Adipocyte (in vitro differentiated cells): ENCODE results near the gene CAMK1G.
A peak's percentile ranks its signal among the peaks of the same experiment; 100 is the strongest.

Experiments
- DNase-seq: peaks from one replicate; pipeline ENCODE4 v3.0.0-alpha.2; 2015; ENCODE audit warnings: low read depth
- H3K27me3 ChIP-seq: replicated peaks from 2 replicates; pipeline ENCODE4 v1.7.0; 2013; ENCODE audit warnings: mild to moderate bottlenecking, low read length, moderate library complexity; ENCODE audit not compliant: control insufficient read depth, insufficient read depth
- H3K36me3 ChIP-seq: 2 replicates; pipeline ENCODE4 v1.7.0; 2013; ENCODE audit warnings: low read length, mild to moderate bottlenecking, moderate library complexity; ENCODE audit not compliant: control insufficient read depth, insufficient read depth, severe bottlenecking
- H3K4me1 ChIP-seq: 2 replicates; pipeline ENCODE4 v1.7.0; 2013; ENCODE audit warnings: mild to moderate bottlenecking, low read length, moderate library complexity; ENCODE audit not compliant: control insufficient read depth, insufficient read depth
- H3K4me3 ChIP-seq: 2 replicates; pipeline ENCODE4 v1.7.0; 2013; ENCODE audit warnings: mild to moderate bottlenecking, low read length, moderate library complexity
- H3K9ac ChIP-seq: 2 replicates; pipeline ENCODE4 v1.7.0; 2013; ENCODE audit warnings: mild to moderate bottlenecking, low read length, moderate library complexity
- H3K9me3 ChIP-seq: 2 replicates; pipeline ENCODE4 v1.7.0; 2013; ENCODE audit warnings: mild to moderate bottlenecking, low read length, moderate library complexity; ENCODE audit not compliant: control insufficient read depth

The CAMK1G gene

DNA sequence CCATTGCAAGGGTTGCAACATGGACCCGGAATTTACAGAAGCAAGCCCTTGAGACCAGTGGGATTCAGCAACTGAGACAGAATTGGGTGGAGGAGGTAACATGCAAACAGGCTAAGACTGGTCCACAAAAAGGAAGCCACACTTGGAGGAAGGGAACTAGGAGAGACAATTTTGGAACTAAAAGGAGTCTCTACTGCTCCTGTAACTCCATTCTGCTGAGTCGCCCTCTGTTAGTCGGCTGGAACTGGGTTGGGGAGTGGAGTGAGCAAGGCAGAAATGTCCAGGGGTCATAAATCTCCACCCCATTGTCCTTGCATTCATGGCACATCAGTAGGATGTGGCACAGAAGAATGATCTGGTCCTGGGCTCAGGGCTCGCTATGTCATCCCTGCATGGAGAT is 63.6 kb downstream of the CAMK1G start:
- H3K4me3 ChIP-seq, result no peak overlapping the region
- H3K27me3 ChIP-seq, result no peaks in the 10 kb centered on the region
- H3K9me3 ChIP-seq, result no peaks in the 10 kb centered on the region
- no peak for DNase-seq
- H3K9ac ChIP-seq, result peak overlapping the region; percentile 89
- H3K36me3 ChIP-seq, result no peaks in the 10 kb centered on the region
- peaks cover 82% of the 10 kb centered on the region for H3K4me1 ChIP-seq

DNA sequence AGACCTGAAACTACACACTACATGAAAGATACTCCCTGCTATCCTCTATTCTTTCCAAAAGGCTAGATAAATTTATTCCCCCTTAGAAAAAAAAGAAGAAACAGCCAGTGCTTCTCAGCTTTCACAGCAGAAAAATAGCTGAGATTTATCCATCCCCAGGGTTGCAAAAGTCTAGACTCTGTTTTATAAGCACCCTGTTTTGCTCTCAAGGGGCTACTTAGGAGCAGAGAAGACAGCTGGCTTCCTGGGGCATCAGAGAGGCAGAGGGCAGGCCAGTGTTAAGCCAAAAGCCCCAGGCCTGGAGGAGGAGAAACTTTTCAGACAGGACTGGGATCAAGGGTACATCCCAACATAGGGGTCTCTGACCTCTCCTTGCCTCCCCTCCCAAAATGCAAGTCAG is 64.8 kb downstream of the CAMK1G start:
- no peaks in the 10 kb centered on the region for H3K9me3 ChIP-seq

DNA sequence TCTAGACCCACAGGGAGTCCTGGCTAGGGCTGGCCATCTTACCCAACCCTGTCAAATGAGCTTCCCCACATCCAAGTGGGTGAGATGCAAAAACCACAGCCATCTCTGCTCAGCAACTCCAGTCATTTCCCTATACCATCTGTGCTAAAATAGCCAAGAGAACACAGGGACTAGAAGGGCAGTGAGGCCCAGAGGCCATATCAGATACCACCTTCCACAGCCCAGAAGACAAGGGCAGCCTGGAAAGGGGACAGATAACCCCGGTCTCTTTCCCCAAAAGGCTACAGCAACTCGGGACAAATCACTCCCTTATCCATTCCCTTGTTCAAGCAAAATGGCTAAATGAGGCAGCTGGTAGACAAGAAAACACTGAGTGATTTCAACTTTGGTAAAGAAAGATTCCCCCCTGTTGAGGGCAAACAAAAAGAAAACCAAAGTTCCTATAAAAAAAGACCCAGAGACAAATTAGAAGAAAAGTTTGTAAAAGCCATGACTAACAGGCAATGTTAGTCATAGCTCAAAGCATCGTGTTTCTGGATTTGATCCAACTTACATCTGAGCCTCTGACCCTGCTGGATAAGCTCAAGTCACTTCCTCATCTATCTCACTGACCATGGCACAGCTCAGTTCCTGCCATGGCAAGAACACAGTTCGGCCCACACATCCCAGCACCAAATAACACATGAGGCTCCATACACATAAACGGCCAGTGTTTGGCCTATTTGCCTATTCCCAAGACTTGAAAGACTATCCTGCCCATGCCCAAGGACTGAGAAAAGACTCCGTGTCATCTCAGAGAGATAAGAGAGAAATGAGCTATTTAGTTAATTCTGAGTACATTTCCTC is 65.6 kb downstream of the CAMK1G start:
- H3K36me3 ChIP-seq, result no peaks in the 10 kb centered on the region
- H3K4me1 ChIP-seq, result peaks cover 62% of the 10 kb centered on the region
- H3K9me3 ChIP-seq, result no peaks in the 10 kb centered on the region
- H3K4me3 ChIP-seq, result peak overlapping the region; percentile 67
- peak overlapping the region; percentile 89 for H3K9ac ChIP-seq
- DNase-seq, result peak; percentile 85
- no peaks in the 10 kb centered on the region for H3K27me3 ChIP-seq

More for the DNA sequence above, 64.8 kb downstream of the CAMK1G start:
- Histone ChIP-seq H3K36me3 (no peaks in the 10 kb centered on the region), H3K9ac (peak overlapping the region; percentile 89), H3K4me3 (peak overlapping the region; percentile 44), H3K27me3 (no peaks in the 10 kb centered on the region), H3K4me1 (peaks cover 70% of the 10 kb centered on the region)
- no peak for DNase-seq

DNA sequence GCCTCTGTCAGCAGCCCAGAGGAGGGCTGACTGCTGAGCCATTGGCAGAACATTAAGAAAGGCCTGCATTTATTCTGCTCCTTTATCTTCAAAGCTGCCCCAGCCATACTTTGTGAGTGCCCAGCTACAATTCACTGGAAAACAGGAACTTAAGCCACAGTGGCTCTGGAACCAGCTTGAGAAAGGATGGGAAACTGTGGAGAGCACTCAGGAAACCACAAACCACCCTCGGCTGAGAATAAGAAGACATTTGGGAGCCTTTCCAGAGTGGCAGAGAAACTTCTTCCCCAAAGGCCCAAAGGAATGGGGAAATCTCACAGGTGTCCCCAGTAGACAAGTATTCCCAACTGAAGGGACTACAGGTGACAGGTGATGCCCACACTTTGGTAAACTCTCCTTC is 66.9 kb downstream of the CAMK1G start:
- H3K4me1 ChIP-seq, result peaks cover 58% of the 10 kb centered on the region
- H3K9me3 ChIP-seq, result no peaks in the 10 kb centered on the region
- no peak overlapping the region for H3K4me3 ChIP-seq
- H3K9ac ChIP-seq, result peak overlapping the region; percentile 89
- no peak for DNase-seq
- no peaks in the 10 kb centered on the region for H3K27me3 ChIP-seq
- no peaks in the 10 kb centered on the region for H3K36me3 ChIP-seq

GRCh38 chr1:209651138-209651587 is 67.6 kb downstream of the CAMK1G start:
- no peaks in the 10 kb centered on the region for H3K27me3 ChIP-seq
- no peaks in the 10 kb centered on the region for H3K9me3 ChIP-seq
- H3K4me1 ChIP-seq, result peaks cover 53% of the 10 kb centered on the region
- no peaks in the 10 kb centered on the region for H3K36me3 ChIP-seq
- DNase-seq, result peak; percentile 88
- peak overlapping the region; percentile 44 for H3K9ac ChIP-seq
- no peak overlapping the region for H3K4me3 ChIP-seq

GRCh38 chr1:209652121-209652735 is 68.7 kb downstream of the CAMK1G start, which contains the start of gene LAMB3:
LAMB3 (minus strand) TSS chr1:209652425; CDS start chr1:209650944, 1,481 bp downstream.
- H3K27me3 ChIP-seq, result no peaks in the 10 kb centered on the region
- H3K9me3 ChIP-seq, result no peaks in the 10 kb centered on the region
- no peak within 1 kb of the TSS for H3K4me3 ChIP-seq
- no peak within 1 kb of the TSS for H3K9ac ChIP-seq
- no peaks in the 10 kb centered on the region for H3K36me3 ChIP-seq
- peaks cover 42% of the 10 kb centered on the region for H3K4me1 ChIP-seq
- DNase-seq, result no peak

GRCh38 chr1:209652873-209653401 is 69.4 kb downstream of the CAMK1G start:
- Histone ChIP-seq H3K9me3 (no peaks in the 10 kb centered on the region), H3K36me3 (no peaks in the 10 kb centered on the region), H3K9ac (no peak overlapping the region), H3K27me3 (no peaks in the 10 kb centered on the region), H3K4me1 (peaks cover 35% of the 10 kb centered on the region), H3K4me3 (no peak overlapping the region)
- DNase-seq, result peak; percentile 39

DNA sequence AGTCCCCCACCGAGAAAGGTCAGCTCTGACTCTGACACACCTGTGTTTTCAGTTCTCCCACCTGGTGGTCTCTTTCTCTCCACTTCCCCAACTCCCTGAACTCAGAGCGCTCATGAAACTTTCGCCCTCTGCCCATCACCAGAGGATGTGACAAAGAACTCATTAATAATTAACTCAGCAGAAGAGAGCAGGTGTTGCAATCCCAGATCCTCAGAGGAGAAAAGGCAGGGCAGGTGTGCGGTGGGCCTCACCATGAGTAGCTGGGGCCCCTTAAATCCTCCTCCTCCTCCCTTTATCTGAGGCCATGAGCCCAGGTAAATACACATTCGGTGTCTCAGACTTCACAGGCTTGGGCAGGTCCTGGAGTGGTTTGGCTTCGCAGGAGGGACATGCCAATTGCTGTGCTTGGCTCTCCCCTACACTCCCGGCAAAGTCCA is 70.4 kb downstream of the CAMK1G start:
- Histone ChIP-seq H3K36me3 (no peaks in the 10 kb centered on the region), H3K4me3 (no peak overlapping the region), H3K9me3 (no peaks in the 10 kb centered on the region), H3K9ac (no peak overlapping the region), H3K4me1 (peaks cover 26% of the 10 kb centered on the region), H3K27me3 (no peaks in the 10 kb centered on the region)
- no peak for DNase-seq

- Histone ChIP-seq H3K9me3 (no peaks in the 10 kb centered on the region), H3K36me3 (no peaks in the 10 kb centered on the region), H3K4me3 (no peak overlapping the region), H3K27me3 (no peaks in the 10 kb centered on the region), H3K4me1 (peaks cover 14% of the 10 kb centered on the region), H3K9ac (no peak overlapping the region)
- DNase-seq, result no peak
Observed at GRCh38 chr1:209655411-209656231, 72.1 kb downstream of the CAMK1G start.

GRCh38 chr1:209657140-209657879 is 73.8 kb downstream of the CAMK1G start:
- no peak for DNase-seq
- Histone ChIP-seq H3K9ac (no peak overlapping the region), H3K4me3 (no peak overlapping the region), H3K27me3 (no peaks in the 10 kb centered on the region), H3K4me1 (peaks cover 5% of the 10 kb centered on the region), H3K36me3 (no peaks in the 10 kb centered on the region), H3K9me3 (no peaks in the 10 kb centered on the region)
